Medulla oblongata (tissue), 1 donor: ENCODE data around the gene POSTN.

Experiments used
- DNase-seq: peaks from one replicate; pipeline ENCODE4 v3.0.0-alpha.2; 2015; ENCODE audit errors: extremely low spot score

Gene POSTN, protein sequence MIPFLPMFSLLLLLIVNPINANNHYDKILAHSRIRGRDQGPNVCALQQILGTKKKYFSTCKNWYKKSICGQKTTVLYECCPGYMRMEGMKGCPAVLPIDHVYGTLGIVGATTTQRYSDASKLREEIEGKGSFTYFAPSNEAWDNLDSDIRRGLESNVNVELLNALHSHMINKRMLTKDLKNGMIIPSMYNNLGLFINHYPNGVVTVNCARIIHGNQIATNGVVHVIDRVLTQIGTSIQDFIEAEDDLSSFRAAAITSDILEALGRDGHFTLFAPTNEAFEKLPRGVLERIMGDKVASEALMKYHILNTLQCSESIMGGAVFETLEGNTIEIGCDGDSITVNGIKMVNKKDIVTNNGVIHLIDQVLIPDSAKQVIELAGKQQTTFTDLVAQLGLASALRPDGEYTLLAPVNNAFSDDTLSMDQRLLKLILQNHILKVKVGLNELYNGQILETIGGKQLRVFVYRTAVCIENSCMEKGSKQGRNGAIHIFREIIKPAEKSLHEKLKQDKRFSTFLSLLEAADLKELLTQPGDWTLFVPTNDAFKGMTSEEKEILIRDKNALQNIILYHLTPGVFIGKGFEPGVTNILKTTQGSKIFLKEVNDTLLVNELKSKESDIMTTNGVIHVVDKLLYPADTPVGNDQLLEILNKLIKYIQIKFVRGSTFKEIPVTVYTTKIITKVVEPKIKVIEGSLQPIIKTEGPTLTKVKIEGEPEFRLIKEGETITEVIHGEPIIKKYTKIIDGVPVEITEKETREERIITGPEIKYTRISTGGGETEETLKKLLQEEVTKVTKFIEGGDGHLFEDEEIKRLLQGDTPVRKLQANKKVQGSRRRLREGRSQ

DNA sequence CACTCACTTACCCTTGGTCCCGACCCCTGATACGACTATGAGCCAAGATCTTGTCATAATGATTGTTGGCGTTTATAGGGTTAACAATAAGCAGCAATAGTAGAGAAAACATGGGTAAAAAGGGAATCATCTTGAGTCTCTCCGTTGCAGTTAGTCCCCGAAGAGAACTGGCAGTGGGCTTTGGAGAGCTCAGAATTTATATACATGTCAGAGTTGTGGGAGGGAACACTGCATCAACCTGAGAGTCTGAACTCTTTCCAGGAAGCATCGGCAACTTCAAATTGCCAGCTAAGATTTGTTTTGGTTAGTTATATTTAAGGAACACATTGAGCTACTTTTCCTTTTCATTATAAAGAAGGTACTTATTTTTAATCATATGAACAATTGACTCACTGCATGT is at the start of gene POSTN:
POSTN (minus strand) TSS at position 172 of the 400 bp plus-strand sequence; CDS start at position 130, 42 bp downstream.
- DNase-seq = no peak

DNA sequence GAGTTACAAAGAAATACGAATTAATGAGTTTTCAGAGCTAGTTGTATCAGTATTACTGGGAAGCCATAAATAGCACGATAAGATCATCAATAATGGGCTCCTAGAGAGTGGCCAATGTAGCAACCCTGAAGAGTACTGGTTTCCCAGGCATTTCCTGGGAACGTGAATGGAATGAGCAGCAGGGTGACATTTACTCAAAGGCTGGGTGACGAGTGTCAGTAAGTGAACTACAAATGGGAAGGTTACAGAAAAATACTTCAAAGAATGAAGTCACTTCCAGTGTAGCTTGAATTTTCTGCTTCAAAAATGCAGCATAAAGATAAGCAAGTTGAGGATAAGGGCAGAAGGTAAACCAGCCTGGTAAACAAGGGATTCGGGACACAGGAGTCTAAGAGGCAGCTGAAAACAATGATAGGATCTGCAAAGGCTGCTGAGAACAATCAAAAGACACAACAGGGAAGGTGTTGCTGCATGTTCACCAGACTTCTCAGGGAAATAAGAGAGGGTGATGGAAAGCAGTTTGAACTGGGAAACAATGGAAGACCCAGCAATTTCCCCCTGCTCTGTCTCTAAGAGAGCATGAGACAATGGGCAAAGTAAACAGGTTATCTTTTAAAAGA is 48.6 kb upstream of the POSTN start:
- DNase-seq = no peak

DNA sequence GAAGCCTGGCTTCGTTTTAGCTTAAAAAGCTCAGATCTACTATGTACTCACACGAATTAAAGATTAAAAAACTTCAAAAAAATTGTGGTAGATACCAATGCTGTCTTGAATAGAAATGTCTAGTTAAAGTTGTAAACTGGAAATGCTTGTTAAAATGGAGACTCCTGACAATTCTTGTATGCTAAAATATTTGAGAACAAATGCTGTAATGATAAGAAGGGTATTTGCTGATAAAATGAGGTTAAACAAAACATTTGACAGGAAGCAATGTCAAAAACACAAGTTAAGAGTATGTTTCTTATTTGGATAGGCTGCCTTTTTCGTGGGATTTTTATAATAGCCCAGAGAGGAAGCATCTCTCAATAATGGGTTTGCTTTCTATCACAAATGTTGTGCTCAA is 48.0 kb upstream of the POSTN start:
- DNase-seq = no peak

DNA sequence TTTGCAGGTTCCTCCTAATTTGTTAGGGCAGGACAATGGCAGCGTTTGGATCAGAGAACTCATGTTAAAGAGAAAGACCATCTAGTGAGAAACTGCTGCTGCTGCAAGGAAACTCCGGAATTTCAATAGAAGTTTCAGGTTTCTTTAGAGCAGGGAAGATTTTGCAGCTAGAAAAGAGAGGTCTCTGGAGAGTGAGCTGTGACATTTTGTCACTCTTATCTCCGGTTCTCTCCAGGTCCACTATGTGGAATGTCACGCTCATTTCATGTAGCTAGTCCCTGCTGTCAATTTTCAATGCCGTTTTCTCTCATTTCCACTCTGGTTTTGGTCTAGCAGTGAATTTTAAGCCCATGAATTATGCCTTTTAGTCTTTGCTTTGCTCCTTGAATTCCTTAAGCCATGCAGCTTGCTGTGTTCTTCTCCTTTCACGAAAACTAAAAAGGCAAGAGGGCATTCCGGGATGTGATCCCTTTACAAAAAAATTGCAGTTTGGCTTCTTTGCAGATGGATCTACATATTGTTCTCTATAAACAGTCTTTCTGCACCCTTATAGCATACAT is 46.7 kb upstream of the POSTN start:
- no peak for DNase-seq

DNA sequence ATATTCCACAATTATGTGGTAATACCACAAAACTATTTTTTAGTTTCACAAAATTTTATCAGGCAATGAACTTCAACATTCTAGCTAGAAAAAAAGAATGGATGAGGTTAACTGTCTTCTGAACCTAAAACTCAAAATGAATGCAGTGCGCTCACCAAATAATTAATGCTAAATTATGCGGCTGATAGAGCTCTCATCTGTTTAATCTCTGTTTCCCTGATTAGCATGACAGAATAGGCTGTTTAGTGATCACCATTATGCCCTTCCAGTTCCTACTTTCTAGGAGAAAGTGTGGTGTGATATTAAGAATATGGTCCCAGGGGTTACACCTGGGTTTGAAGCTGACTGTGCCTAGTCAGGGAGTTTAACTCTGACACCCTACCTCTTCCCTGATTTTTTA is 42.8 kb upstream of the POSTN start:
- no peak for DNase-seq

DNA sequence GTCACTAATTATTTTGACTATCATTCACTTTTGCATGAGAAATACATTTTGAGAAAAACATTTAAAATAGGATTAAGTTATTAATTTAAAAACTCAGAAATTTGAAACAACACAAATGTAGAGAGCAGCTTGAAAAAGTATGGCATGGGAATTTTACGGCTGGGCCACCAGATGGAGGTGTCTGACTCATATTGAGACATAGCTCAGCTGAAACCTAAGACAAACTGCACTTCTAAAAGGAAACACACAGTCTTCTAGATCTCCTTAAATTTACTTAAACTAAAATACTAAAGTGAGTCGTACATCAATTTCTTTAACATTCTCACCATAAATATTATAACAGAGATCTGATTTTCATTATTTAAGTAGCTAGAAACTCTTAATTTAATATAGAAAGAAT is 41.9 kb upstream of the POSTN start:
- DNase-seq = peak; percentile 19

DNA sequence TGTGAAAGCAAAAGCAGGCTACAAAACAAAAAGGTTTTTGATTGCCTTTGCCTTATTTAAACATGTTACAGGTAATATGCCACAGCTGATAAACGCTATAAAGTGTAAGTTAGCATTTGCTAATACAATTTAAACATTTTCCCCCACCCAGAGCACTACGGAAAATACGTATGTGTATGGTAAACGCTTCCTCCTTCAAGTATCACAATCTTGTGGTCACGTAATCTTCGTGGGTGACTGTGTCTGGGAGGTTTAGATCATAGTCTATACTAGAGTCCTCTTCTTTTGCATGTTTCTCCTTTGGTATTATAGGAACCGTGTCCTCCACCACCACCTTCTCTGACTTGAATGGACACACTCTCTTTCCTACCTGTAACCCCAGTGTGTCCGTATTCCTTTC is 38.1 kb upstream of the POSTN start:
- no peak for DNase-seq

DNA sequence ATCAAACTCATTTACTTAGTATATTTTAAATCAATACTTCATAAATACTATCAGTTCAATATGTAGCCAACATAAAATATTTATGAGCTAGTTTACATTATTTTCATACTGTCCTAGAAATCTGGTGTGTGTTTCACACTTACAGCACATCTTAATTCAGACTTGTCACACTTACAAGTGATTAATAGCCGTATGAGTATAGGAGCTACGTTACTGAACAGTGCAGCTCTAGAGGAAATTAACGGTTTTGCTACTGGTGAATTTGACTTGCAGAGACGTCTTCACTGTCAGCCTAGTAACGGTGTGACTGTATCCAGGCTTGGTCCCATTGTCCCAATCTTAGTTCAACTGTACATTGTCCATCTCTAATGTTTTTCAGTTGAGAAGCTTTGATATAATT is 33.7 kb upstream of the POSTN start:
- no peak for DNase-seq

DNA sequence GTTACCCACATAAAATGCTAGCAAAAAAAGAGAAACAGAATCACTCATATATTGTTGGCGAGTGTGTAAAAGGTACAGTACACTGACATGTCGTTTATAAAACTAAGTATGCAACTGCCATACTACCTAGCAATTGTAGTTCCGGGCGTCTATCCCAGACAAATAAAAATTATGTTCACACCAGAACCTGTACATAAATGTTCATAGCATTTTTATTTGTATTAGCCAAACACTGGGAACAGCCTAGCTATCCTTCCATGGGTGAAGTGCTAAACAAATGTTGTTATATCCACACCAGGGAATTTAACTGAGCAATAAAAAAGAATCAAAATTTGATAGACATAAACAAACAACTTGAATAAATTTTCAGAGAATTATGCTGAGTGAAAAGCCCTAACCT is 28.9 kb upstream of the POSTN start:
- DNase-seq = no peak

DNA sequence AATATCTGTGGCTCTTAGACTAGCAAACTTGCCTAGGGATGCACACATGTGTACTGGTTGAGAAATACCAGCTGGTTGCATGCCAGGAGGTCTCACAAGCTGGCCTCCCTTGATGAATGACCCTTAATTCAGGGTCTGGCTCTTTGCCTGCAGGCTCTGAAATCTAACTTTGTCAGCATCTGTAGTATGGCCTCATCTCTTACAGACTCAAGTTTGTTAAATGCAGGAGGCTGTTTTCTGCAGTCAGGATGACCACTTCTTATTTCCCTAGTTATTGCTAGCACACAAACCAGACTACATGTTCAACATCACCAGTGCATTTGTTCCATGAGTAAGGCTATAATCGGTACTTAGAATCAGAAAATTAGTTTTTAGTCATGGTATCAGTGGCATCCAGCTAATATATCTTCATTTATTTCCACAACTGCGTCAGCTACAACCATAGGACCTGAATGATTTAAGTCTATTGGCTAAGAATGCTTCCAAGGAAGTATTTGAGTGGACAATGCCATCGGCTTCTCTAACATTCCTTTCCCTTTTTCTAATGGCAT is 23.3 kb upstream of the POSTN start:
- no peak for DNase-seq

DNA sequence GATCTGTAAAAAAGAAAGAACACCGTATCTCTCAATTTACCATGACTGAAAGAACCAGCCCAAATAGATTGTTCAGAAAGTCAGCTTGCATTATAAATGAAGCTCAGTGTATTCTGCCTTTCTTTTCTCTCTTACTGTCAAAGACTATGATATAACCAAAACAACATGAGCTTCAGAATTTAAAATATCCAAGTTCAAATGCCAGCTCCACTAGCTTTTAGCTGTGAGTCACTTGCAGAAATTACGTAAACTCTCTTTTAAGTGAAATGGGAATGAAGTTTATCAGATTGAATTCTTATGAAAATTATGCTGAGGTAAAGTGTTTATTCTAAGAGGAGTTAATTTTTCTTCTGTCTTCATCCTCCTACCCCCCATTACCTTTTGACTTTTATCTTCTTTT is 20.0 kb upstream of the POSTN start:
- no peak for DNase-seq

DNA sequence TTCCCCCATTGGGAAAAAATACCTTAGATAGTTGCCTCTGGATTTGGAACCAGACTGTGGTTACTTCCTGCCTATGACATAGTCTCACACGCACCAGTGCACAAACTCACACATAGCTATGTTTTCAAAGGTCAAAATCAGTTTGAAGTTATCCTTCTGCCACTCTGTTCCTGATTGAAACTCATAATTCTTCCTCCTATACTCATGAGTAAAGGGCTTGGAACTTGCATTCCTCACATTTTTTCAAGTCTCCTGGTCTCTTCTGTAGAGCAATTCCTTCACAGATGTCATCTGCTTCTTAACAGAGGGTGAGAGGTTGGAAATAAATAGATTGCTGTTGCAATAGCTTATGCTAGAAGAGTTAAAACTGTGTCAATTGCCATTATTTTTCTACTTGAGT is 18.6 kb upstream of the POSTN start:
- DNase-seq = no peak

DNA sequence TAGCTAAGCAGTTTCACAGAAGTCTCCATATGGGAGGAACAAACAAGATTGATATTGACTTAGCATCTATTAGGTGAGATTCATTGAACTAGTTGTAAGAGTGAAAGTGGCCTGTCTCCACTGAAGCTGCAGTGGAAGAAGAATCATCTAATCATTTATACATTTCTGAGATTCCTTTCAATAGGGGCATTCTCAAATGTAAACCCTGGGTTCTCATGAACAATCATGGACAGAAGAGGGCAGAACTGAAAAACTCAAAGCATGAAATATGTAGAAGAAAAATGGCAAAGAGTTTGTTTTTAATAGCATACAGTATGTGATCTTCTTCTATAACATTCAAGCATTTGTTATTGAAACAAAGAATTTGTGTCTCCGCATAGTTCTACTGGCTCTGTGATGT is 17.6 kb upstream of the POSTN start:
- no peak for DNase-seq

DNA sequence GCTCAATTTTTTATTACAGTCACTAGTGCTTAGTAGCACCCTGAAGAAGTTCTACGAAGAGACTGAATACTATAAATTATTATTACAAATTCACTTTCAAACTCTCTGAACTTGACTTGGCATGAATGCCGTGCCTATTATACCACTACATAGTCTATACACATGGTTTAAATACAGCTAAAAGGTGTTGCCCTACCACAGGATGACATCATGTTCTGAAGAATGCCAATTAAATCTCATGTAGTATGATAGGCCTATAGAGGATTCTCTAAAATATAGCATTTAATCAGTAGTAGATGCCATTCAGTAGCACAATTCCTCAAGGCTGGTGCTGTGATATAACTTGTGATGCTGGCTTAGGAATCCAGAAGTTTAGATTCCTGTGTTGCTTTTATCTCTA is 16.7 kb upstream of the POSTN start:
- DNase-seq = no peak

DNA sequence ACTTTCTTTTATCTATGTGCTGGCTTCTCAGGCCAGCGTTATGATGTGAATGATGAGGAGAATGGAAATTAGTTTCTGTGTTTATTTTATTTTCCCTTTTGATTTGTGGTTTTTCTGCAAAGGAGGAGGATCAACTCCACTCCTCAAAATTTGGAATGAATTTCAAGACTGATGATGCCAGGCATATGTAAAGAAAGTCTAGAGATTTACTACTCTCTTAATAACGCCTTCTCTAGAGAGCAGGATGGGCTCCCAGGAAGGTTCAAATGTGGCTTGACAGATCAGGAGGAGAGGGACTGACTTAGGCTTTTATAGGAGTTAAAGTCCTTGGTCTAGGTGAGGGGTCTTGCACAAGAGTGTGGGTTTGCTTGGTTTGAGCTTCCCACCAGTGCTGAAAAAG is 15.1 kb upstream of the POSTN start:
- no peak for DNase-seq

DNA sequence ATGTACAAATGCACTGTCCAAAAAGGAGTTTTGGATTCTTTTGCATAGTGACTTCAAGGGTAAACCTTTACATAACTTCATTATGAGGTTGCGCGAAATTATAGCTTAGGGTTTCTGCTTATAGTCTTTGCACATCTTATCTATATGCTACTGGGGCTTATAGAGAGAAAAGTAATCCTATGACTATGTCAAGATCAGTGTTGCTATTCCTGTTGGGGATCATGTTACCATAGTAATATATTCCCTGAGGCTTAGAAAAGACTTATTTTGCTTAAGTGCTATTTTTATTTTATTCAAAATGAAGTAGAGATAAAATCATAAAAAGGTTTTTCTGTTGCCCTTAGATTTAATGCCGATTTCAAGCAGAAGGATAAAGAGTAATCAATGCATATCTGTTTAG is 14.7 kb upstream of the POSTN start:
- no peak for DNase-seq

DNA sequence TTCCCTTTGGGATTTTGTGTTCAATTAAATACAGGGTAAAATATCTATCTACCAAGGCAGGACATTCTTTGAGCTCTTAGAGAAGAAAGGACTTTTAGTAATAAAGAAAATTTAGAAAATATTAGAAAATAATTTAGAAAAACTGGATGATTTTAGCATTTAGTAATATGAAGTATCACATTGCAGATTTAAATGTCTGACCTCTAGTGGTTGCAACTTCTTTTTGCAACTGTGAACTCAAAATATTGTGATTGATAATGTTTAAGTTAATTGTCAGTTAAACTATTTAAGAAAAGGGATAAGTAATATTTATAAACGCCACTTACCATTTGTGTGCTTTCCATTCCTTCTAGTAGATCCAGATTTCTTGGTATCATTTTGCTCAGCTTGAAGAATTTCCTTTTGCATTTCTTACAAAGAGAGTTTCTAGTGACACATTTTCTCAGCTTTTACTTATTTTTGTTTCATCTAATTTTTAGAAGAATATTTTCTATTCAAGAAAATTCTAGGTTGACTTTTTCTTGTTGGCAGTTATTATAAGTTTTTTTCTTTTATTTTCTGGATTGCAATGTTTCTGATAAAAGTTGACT is 10.3 kb upstream of the POSTN start:
- no peak for DNase-seq

DNA sequence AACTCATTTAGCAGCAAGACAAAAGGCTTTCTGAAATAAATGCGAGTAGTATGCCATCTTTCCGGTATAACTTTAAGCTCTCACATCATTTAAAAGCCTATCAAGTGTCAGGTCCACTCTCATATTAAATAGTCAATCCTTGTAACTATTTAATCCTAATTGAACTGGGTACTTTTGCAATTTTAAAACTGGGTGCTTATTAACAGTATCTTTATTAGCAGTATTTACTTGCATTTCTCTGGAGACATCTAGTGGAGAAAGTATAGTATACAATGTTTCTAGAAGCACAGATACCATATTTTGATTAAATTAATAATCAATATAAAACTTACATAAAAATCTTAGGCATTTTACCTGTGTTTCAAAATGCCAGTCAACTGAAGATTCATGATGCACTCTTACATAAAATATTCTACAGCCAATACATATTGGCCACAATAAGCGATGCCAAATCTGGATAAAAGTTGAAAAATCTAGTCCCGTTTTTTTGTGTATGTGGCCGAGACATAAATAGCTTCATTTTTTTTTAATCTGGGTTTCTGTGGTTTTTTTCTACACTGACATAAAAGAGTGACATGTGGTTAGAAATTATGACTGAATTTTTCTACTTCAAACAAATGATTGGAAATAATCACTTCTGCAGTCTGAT is 4.3 kb upstream of the POSTN start:
- DNase-seq = peak; percentile 48

DNA sequence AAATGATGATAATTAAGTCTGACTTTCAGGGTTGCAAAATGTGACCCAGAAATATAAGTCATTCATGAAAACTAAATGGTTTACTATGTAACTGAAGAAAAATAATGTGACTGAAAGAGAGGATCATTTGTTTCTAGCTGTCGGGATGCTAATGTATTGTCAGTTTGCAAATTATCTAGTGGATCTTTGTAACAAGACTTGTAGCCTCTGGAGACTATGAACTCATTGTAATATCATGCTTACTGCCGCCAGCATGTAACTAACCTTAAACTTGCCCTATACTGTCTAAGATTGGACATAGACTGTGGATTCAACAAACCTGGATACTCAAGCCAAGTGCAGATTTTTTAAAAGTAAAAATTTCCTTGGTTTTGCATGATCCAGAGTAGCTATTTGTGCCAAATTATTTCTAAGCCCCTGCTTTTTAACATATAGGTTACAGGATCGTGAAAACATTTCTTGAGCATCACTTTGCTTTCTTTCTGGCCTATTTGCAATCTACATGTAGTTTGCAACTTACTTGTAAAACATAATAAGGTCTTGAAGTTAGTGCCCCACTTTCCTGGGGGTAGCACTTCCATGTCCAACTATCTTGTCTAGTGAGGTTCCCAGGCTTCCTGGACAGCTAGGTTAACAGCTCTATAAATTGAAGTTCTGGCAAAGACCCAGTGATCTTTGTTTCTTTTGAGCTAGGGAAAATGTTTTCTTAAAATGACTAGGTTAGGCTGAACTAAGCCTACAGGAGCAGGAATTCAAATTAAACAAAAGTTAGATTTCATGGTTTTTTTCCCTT is 3.3 kb upstream of the POSTN start:
- DNase-seq = no peak

DNA sequence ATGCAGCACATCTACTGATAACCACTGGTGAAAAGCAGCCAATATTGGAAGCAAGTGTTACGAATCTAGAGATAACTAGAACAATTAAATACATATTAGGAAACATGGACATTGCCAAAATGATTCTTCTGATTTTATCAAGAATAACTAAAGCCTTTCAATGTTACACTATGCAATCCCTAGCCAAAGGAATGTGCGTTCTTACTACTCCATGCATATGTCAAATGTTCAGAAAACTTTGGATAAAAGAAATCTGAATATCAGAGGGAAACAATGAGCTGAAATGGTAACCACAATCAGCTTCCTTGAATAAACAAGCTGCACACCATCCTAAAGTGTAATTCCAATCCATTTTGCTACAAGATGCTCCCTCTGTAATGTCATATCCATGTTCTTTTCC is 951 bp upstream of the POSTN start:
- no peak for DNase-seq
